ENCODE data around the gene PTOV1.

Gene PTOV1

GRCh38 chr19:49843265-49843664, 7.7 kb upstream of the PTOV1 start:
- no peak for DNase-seq (ENCODE audit: low read depth)

GRCh38 chr19:49844138-49845095, 6.5 kb upstream of the PTOV1 start:
- no peak for DNase-seq (ENCODE audit: low read depth)

GRCh38 chr19:49845414-49845813, 5.5 kb upstream of the PTOV1 start:
- no peak for DNase-seq (ENCODE audit: low read depth)

DNA sequence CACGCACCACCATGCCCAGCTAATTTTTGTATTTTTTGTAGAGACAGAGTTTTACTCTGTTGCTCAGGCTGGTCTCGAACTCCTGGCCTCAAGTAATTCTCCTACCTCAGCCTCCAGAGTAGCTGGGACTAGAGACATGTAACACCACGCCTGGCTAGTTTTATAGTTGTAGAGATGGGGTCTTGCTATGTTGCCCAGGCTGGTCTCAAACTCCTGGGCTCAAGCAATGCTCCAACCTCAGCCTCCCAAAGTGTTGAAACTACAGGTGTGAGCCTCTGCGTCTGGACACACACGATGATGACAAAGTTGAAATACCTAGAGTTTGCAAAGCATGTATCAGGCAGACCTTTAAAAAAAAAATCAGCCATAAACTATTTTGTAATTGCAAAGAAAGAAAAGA, 4.6 kb upstream of the PTOV1 start:
- no peak for DNase-seq (ENCODE audit: low read depth)

DNA sequence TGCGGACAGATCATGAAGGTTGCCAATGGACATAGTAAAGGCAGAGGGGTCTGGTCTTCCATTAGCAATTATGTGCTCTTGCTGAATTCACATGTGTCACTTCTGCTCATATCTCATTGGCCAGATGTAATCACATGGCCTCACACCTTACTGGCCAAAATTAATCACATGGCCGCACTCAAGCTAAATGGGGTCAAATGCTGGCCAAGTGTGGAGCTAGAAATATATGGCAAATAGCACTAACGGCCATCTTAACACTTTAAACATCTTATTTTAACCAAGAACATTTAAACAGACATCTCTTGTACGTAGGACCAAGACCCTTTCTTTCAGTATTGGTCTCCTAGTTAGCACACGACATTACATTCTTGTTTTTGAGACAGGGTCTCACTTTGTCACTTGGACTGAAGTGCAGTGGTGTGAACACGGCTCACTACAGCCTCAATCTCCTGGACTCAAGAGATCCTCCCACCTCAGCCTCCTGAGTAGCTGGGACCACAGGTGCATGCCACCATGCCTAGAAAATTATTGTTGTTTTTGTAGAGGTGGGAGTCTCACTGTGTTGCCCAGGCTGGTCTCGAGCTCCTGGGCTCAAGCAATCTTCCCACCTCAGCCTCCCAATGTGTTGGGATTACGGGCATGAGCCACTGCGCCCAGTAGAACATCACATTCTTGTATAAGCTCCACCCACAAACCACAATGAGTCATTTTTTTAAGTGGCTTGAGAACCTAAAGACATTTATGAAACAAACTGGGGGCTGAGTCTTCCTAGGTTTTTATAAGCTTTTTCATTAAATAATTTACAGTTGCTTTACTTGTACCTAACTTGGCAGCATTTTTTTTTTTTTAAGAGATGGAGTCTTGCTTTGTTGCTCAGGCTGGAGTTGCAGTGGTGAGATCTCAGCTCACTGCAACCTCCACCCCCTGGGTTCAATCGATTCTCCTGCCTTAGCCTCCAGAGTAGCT, 2.9 kb upstream of the PTOV1 start:
- DNase-seq (ENCODE audit: low read depth), result peak; percentile 95

DNA sequence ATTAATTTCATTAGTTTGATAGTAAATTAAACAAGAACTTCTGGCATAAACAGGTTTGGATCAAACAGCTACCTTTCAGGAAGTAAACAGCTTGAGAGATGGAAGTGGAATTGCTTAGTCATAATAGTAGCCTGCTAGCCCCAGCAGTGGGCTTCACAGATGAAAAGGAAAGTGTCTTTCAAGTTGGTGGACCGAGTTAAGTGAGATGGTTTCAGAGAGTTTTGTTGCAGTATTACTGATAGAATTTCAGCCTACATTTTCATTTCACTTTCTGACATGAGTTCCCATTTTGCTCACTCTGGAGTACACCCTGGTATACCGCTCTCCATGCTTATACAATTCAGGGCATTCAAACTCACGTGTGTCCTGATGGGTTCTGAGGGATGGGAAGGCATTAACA, 2.0 kb upstream of the PTOV1 start:
- DNase-seq (ENCODE audit: low read depth), result no peak

DNA sequence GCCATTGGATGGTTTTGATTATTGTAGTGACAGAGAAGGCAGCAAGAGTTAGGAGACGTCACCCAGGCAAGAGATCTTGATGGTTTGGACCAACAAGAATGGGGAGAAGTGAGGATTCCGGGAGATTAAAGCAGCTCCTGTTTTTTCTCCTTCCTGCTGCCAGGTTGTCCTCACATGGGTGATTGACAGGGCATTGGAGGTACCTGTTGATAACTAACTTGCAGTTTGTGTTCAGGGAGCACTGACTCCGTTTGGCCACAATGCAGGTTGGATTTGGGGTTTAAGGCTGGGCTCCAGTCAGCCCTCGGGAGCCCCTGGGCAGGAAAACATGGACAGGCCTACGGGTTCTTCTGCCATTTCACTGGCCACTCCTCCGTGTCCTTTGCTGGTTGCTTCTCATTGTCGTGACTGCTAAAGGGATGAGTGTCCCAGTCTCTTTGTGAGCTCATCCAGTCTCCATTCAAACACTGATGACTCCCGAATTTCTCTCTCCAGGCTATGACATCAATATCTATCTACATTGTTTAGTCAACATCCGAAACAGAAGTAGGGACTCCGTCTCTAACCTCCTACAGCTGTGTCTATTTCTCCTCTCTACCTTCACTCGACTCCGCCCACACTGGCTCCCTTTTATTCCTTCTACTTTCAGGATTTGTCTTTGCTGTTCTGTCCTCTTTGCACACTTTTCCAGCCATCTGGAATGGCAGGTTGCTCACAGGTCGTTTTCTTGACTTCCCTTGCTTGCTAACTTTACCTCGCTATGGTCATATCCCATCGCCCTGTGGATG, 1.3 kb upstream of the PTOV1 start:
- no peak for DNase-seq (ENCODE audit: low read depth)

- no peak for DNase-seq (ENCODE audit: low read depth)
Observed at GRCh38 chr19:49850221-49850486, 805 bp upstream of the PTOV1 start.

DNA sequence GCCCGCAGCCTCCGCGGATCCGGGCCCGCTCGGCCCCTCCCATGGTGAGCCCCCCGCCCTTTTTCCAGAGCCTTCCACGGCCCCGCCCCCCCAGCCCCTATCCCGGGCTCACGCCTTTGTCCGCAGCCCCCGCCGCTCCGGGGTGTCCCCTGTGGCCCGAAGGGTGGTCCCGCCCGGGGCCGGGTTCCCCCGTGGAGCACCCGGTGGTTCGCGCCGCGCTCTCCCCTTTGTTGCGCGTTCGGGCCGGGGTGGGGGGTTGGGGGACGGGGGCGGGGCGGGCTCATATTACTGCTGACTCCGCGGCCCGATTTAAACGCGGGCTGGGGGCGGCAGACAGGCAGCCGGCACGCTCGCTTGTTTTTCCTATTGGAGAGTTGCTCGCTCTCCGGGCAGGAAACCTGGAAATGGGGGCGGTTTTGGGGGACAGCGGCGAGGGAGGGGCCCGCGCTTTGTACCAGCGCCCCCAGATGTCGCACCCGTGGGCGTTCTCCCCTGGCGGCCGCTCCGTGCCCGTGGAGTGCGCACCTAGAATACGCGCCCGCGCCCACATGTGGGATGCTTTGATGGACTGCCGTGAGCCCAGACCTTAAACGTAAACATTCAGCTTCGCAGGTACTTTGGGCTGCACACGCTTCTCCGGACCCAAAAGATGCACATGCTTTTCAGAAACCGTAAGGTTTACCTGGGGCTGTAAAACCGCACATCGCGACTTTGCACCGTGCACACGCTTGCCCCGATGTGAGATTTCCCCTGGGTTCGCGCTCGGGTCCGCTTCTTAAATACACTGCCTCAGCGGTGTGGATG, 699 bp downstream of the PTOV1 start:
- peak; percentile 35 for DNase-seq (ENCODE audit: low read depth)

DNA sequence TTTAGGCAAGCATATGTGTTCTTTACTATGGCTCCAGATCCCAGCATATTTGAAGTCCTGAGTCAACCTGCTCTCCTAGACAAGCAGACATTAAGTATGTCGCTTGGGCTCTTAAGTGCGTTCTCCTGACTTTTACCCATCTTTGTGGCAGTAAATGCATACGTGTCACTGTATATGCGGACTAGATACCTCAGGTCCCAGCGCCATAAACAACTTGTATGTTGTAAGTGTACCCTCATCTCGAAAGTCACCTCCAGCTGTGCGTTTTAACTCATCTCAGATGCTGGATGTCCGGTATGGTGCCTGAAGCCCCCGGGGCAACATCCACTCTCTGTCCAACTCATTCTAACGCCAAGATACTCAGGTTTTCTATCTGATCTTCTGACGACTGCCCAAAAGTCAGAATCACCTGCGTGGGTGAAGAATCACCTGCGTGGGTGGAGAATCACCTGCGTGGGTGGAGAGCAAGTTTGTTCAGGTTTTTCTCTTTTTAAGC, 1.7 kb downstream of the PTOV1 start:
- peak; percentile 54 for DNase-seq (ENCODE audit: low read depth)

DNA sequence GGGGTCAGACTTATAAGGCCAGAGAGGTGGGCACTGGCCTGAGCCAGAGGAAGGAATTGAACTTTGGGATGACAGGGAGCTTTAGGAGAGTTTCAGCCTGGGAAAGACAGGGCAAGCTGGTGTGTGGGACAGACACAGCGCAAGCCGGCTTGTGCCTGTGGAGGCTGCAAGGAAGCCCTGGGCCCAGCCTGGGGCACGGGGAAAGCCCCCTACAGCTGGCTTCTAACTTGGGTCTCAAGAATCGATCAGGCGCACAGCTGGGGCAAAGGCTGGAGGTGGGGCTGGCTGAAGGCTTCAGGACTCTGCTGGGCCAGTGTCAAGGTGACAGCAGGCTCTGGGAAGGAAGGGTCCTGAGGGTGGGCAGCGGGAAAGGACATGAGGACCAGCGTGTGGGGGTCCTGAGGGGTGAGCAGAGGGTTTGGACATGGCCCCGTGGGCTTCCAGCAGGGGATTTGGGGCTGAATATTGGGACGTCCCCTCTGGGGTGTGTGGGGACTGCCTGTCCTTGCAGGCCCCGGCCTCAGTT, 3.0 kb downstream of the PTOV1 start:
- no peak for DNase-seq (ENCODE audit: low read depth)

GRCh38 chr19:49854378-49855263, 3.7 kb downstream of the PTOV1 start:
- no peak for DNase-seq (ENCODE audit: low read depth)

DNA sequence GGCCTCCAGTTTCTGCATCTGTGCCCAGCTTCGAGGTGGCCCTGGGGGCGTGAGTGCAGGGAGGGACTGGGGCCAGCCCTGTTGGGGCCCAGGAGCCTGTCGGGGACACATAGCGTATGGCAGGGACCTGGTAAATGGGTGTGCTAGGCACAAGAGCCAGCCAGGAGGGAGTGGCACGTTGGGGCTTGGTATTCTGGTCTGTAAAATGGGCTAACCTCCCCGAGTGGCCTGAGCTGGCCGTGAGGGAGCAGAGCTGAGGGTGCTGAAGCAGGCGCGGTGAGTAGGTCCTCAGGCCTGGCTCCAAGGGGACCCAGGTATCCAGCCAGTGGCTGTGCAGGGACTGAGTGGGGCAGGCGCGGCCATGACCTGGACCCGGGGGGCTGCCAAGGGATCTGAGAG, 4.3 kb downstream of the PTOV1 start:
- DNase-seq (ENCODE audit: low read depth), result no peak

DNA sequence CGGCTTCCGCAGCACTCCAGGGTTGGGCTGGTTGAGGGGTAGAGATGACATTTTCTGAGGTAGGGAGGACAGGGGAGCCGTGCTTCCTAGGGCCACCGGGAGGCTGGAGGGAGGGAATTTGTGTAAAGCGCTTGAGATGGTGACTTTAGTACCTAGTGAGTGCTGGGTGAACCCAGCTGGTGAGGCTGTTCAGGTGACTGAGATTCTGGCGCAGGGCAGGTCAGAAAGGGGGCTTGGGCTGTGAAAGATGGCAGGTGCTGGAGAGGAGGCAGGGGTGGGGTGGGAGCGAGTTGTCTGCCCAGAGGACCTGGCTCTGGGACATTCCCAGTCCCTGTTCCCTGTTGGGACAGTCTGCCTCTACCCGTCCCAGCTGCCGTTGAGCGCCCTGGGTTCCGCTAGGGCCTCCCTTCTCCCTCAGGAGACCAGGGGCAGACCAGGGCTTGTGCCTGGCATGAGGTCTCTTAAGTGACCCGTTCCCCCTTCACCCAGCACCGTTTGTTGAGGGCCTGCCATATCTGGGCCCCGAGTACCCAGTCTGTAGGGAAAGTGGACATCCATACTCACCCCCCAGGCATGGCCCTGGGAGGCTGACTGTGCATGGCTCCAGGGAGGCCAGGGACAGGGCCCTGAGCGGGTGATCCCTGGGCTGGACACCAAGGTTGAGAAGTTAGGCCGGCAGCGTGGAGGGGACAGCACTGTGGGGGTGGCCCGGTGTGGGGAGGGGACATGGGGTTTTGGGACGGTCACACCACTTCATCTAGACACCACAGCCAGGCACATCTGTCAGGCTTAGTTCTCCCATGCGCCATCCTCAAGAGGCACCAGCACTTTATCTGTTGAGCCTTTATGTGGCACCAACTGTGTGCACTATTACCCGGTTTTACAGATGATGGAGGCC, 5.0 kb downstream of the PTOV1 start:
- no peak for DNase-seq (ENCODE audit: low read depth)

DNA sequence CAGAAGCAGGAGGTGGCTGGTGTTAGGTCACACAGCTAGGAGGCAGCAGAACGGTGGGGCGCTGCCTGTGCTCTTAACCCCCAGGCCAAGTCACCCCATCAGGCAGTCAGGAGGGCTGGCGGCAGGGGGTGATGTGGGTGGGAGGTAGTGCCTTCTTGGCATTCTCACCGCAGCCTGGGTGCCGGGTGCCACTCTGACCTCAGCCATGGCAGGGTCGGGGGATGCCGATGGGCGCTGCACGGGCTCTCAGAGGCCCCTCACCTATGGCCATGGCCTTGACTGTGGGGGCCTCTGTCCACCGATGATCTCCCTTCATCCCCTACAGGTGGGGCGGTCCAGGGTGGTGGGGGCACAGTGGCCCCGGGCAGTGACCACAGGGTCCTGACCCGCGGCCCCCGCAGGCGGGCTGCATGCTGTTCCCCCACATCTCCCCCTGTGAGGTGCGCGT, 5.6 kb downstream of the PTOV1 start:
- no peak for DNase-seq (ENCODE audit: low read depth)

DNA sequence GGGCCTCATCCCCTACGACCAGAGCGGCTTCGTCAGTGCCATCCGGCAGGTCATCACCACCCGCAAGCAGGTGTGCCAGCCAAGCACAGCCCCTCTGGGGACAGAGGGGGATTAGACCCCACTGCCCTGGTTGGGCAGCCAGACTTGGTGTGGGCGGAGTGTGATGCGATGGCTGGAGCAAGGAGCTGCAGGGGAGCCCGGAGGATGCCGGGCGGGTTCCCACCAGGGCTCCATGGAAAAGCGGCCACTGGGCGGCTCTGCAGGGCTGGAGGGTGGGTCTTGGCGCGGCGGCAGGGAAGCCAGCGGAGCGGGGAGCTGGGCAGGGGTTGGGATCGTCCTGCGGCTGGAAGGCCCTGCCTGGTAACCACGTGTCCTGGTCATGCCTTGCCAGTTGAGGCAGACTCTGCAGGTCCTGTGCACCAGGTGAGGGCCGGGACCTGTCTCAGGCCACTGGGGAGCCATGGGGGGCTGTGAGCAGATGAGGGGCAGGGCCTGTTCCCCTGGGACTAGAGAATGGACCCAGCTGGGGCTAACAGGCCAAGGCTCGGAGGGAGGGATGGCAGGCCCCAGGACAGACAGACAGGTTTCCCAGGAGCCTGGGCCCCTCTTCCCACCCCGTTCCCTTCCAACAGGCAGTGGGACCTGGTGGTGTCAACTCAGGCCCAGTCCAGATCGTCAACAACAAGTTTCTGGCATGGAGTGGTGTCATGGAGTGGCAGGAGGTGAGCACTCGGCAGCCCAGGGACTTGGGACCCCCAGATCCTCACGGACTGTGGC, 6.3 kb downstream of the PTOV1 start:
- no peak for DNase-seq (ENCODE audit: low read depth)

GRCh38 chr19:49857838-49858087, 6.8 kb downstream of the PTOV1 start:
- DNase-seq (ENCODE audit: low read depth), result no peak
